MM.1S (cell line): ENCODE measurements around the gene HEXIM2.

Experiments used
- DNase-seq: peaks from one replicate; pipeline ENCODE4 v3.0.0-alpha.2; 2015
- H2AFZ ChIP-seq: fragments of 300-600 bp; sonication (generic); 2 replicates; pipeline ENCODE4 v1.6.0; 2016; ENCODE audit warnings: antibody characterized with exemption, low read length
- H3F3A ChIP-seq: fragments of 300-600 bp; sonication (generic); 2 replicates; pipeline ENCODE4 v1.6.1; 2016; ENCODE audit warnings: mild to moderate bottlenecking, antibody characterized with exemption, low read length, moderate library complexity, mixed read lengths; ENCODE audit not compliant: insufficient read depth
- H3K27ac ChIP-seq: fragments of 300-600 bp; sonication (generic); 2 replicates; pipeline ENCODE4 v1.5.1; 2016; ENCODE audit warnings: mild to moderate bottlenecking, low read length
- H3K27me3 ChIP-seq: fragments of 300-600 bp; sonication (generic); replicated peaks from 2 replicates; pipeline ENCODE4 v1.6.0; 2016; ENCODE audit warnings: low read length; ENCODE audit not compliant: insufficient read depth
- H3K36me3 ChIP-seq: fragments of 300-600 bp; sonication (generic); replicated peaks from 2 replicates; pipeline ENCODE4 v1.6.1; 2016; ENCODE audit warnings: mild to moderate bottlenecking, low read length, mixed read lengths; ENCODE audit not compliant: insufficient read depth
- H3K4me1 ChIP-seq: fragments of 300-600 bp; sonication (generic); 2 replicates; pipeline ENCODE4 v1.6.1; 2016; ENCODE audit warnings: low read length, mixed read lengths
- H3K4me2 ChIP-seq: fragments of 300-600 bp; sonication (generic); 2 replicates; pipeline ENCODE4 v1.6.0; 2016; ENCODE audit warnings: low read depth, low read length
- H3K4me3 ChIP-seq: fragments of 300-600 bp; sonication (generic); 2 replicates; pipeline ENCODE4 v1.5.1; 2016; ENCODE audit warnings: low read length, mixed read lengths
- H3K79me2 ChIP-seq: fragments of 300-600 bp; sonication (generic); 2 replicates; pipeline ENCODE4 v1.6.1; 2016; ENCODE audit warnings: mixed run types, low read length, mixed read lengths
- H3K9ac ChIP-seq: fragments of 300-600 bp; sonication (generic); 2 replicates; pipeline ENCODE4 v1.6.1; 2016; ENCODE audit warnings: low read length, mixed read lengths
- H3K9me2 ChIP-seq: fragments of 300-600 bp; sonication (generic); replicated peaks from 2 replicates; pipeline ENCODE4 v1.6.1; 2016; ENCODE audit warnings: mild to moderate bottlenecking, low read length, mixed read lengths; ENCODE audit not compliant: insufficient read depth
- H3K9me3 ChIP-seq: fragments of 300-600 bp; sonication (generic); replicated peaks from 2 replicates; pipeline ENCODE4 v1.6.1; 2016; ENCODE audit warnings: mild to moderate bottlenecking, low read length, mixed read lengths; ENCODE audit not compliant: insufficient read depth
- H4K20me1 ChIP-seq: fragments of 300-600 bp; sonication (generic); 2 replicates; pipeline ENCODE4 v1.6.1; 2016; ENCODE audit warnings: mild to moderate bottlenecking, low read length, moderate library complexity, mixed read lengths; ENCODE audit not compliant: insufficient read depth
- EZH2 ChIP-seq: fragments of 300-600 bp; sonication (generic); optimal IDR thresholded peaks from 2 replicates; pipeline ENCODE3; 2017; ENCODE audit warnings: low read depth, mild to moderate bottlenecking, antibody characterized with exemption, low read length, mixed read lengths
- EZH2phosphoT487 ChIP-seq: fragments of 300-600 bp; sonication (generic); IDR thresholded peaks from 2 replicates; pipeline ENCODE4 v1.6.1; 2018; ENCODE audit warnings: antibody characterized with exemption, low read length
- TF ChIP-seq, protein P1 (sequence below): fragments of 300-600 bp; sonication (generic); IDR thresholded peaks from 2 replicates; pipeline ENCODE4 v1.5.1; 2016; ENCODE audit warnings: antibody characterized with exemption, low read length, mixed read lengths

HEXIM2 gene

DNA sequence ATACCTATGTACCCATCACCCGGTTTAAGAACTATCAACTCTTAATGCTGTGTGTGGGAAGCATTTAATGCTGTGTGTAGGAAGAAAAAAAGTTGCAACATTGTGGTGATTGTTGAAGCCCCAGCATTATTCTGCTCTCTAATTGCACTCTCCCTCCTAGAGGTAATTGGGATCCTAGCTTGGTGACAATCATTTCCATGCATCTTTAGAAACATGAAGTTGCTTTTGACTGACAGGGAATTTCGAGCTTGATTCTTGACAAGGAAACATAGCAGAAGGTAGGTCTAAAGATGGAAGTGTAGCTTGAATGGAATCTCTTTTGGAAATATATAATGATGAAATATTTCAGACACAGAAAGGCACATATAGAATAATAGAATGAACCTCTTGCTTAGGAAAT lies 27.3 kb downstream of the HEXIM2 start:
- no peak for TF ChIP-seq EZH2
- TF ChIP-seq, protein P1, sequence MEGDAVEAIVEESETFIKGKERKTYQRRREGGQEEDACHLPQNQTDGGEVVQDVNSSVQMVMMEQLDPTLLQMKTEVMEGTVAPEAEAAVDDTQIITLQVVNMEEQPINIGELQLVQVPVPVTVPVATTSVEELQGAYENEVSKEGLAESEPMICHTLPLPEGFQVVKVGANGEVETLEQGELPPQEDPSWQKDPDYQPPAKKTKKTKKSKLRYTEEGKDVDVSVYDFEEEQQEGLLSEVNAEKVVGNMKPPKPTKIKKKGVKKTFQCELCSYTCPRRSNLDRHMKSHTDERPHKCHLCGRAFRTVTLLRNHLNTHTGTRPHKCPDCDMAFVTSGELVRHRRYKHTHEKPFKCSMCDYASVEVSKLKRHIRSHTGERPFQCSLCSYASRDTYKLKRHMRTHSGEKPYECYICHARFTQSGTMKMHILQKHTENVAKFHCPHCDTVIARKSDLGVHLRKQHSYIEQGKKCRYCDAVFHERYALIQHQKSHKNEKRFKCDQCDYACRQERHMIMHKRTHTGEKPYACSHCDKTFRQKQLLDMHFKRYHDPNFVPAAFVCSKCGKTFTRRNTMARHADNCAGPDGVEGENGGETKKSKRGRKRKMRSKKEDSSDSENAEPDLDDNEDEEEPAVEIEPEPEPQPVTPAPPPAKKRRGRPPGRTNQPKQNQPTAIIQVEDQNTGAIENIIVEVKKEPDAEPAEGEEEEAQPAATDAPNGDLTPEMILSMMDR, result no peak
- TF ChIP-seq EZH2phosphoT487, result no peak
- H3K27ac ChIP-seq, result no peak overlapping the region
- no peaks in the 10 kb centered on the region for H3K79me2 ChIP-seq
- H3K9me3 ChIP-seq, result no peaks in the 10 kb centered on the region
- H3K4me1 ChIP-seq, result no peaks in the 10 kb centered on the region
- no peak overlapping the region for H2AFZ ChIP-seq
- H3F3A ChIP-seq, result no peaks in the 10 kb centered on the region
- no peaks in the 10 kb centered on the region for H3K27me3 ChIP-seq
- H3K4me3 ChIP-seq, result no peak overlapping the region
- no peaks in the 10 kb centered on the region for H4K20me1 ChIP-seq
- no peak overlapping the region for H3K4me2 ChIP-seq
- H3K9me2 ChIP-seq, result no peaks in the 10 kb centered on the region
- DNase-seq, result no peak
- no peaks in the 10 kb centered on the region for H3K36me3 ChIP-seq
- H3K9ac ChIP-seq, result no peak overlapping the region

DNA sequence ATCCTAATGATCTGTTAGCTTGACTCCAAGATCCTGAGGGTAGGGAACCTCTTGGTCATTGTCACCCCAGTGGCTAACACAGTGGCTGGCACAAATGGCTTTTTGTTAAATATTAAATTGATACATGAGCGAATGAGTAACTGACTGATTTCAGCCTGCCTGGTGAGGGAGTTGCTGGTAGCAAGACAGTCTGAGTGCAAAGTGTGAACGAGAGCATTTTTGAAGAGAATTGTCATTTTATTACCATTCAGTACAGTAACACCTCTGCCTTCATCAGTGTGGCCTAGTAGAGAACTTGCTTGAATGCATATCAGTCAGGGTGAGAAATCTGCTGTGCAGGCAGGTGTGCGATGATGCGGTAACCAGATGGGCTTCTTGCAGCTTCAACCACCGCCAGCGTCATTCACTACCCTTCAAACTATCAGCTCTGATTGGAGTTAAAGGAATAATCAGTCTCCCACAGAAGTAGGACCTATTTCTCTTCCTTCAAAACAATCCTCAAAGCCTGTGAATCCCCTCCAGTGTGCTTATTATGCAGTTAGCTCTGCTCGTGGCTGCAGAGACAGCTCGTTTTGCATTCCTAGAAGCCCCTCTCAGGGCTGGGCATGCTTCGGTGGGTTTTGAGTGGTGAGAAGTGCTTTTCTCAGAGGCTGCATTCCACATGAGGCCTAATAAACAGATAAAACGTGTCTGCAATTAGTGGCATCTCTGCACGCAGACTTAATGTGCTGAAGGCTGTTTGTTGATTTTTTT lies 29.0 kb downstream of the HEXIM2 start:
- TF ChIP-seq EZH2 (no peak), EZH2phosphoT487 (no peak)
- TF ChIP-seq, protein P1, result no peak
- Histone ChIP-seq H3K79me2 (no peaks in the 10 kb centered on the region), H3K4me3 (no peak overlapping the region), H3F3A (no peaks in the 10 kb centered on the region), H3K4me1 (no peaks in the 10 kb centered on the region), H3K9me2 (no peaks in the 10 kb centered on the region), H3K9me3 (no peaks in the 10 kb centered on the region), H3K4me2 (no peak overlapping the region), H3K27me3 (no peaks in the 10 kb centered on the region), H3K27ac (no peak overlapping the region), H2AFZ (no peak overlapping the region), H4K20me1 (no peaks in the 10 kb centered on the region), H3K36me3 (no peaks in the 10 kb centered on the region), H3K9ac (no peak overlapping the region)
- DNase-seq, result no peak

DNA sequence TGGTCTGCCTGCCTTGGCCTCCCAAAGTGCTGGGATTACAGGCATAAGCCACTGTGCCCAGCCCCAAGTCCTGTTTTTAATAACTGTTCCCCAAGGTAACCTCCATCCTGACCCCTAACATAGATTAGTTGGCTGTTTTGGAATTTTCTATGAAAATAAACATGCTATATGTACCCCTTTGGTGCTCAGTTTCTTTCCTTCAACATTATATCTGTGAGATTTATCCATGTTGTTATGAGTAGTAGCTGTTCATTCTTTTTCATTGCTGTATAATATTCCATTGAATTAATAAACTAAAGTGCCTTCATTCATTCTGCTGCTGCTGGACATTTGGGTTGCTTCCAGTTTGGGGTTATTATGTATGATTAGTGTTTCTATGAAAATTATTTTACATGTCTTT lies 33.7 kb downstream of the HEXIM2 start:
- DNase-seq, result no peak
- no peak overlapping the region for H3K9ac ChIP-seq
- no peaks in the 10 kb centered on the region for H3K27me3 ChIP-seq
- no peak overlapping the region for H2AFZ ChIP-seq
- no peaks in the 10 kb centered on the region for H3K4me1 ChIP-seq
- H3K79me2 ChIP-seq, result no peaks in the 10 kb centered on the region
- TF ChIP-seq, protein P1, result no peak
- TF ChIP-seq EZH2phosphoT487 (no peak), EZH2 (no peak)
- H3K9me2 ChIP-seq, result no peaks in the 10 kb centered on the region
- H3K36me3 ChIP-seq, result no peaks in the 10 kb centered on the region
- peaks cover 3% of the 10 kb centered on the region; the same call in 1 of the 2 replicates for H3F3A ChIP-seq
- H3K9me3 ChIP-seq, result no peaks in the 10 kb centered on the region
- no peak overlapping the region for H3K27ac ChIP-seq
- H3K4me3 ChIP-seq, result no peak overlapping the region
- no peak overlapping the region for H3K4me2 ChIP-seq
- H4K20me1 ChIP-seq, result no peaks in the 10 kb centered on the region
